ENCODE data around the gene CT83.

The CT83 gene

GRCh38 chrX:116462822-116463221 is at the start of gene CT83:
TSS of gene CT83 (minus strand) at chrX:116462976. CDS start at chrX:116462856, 120 bp downstream.
- no peak for DNase-seq

- DNase-seq, result no peak
These were observed 37.0 kb upstream of the CT83 start for GRCh38 chrX:116499780-116500179.

GRCh38 chrX:116493271-116493670 is 30.5 kb upstream of the CT83 start:
- DNase-seq, result no peak

- no peak for DNase-seq
These were observed 27.3 kb upstream of the CT83 start for GRCh38 chrX:116490104-116490503.

- DNase-seq, result no peak
These were observed 17.3 kb upstream of the CT83 start for GRCh38 chrX:116480059-116480458.

- DNase-seq, result no peak
These were observed 13.6 kb downstream of the CT83 start for GRCh38 chrX:116449156-116449555.

GRCh38 chrX:116436358-116436816 is 26.4 kb downstream of the CT83 start, which contains the start of gene SLC6A14:
TSS of gene SLC6A14 (plus strand) at chrX:116436606. CDS start at chrX:116436710, 104 bp downstream.
- no peak for DNase-seq

- no peak for DNase-seq
These were observed 27.2 kb downstream of the CT83 start for GRCh38 chrX:116435597-116435996.

GRCh38 chrX:116427978-116428377 is 34.8 kb downstream of the CT83 start:
- DNase-seq, result no peak

- DNase-seq, result no peak
These were observed 44.8 kb downstream of the CT83 start for GRCh38 chrX:116417968-116418367.

GRCh38 chrX:116417214-116417613 is 45.6 kb downstream of the CT83 start:
- DNase-seq, result no peak

GRCh38 chrX:116413273-116413672 is 49.5 kb downstream of the CT83 start:
- no peak for DNase-seq

Data from stimulated activated CD4-positive, alpha-beta T cell treated with anti-CD3 and anti-CD28 coated beads, Interleukin-2, amount 100 ng/mL, for 24 hours (primary cell).